PFSK-1 (cell line): Measurements from ENCODE around the gene RAB11FIP3.

Source experiments
- FOXP2 ChIP-seq: optimal IDR thresholded peaks from 2 replicates; pipeline ENCODE3; 2011; ENCODE audit warnings: borderline replicate concordance, control low read depth, inconsistent platforms; ENCODE audit not compliant: insufficient read depth; ENCODE audit errors: extremely low read length, extremely low read depth
- POLR2AphosphoS5 ChIP-seq: IDR thresholded peaks from 2 replicates; pipeline ENCODE4 v1.6.1; 2012; ENCODE audit warnings: low read depth, mild to moderate bottlenecking, control low read depth, low read length, moderate library complexity
- REST ChIP-seq, 2 experiments: IDR thresholded peaks; 2 replicates each; pipeline versions ENCODE4 v1.6.1 to v1.8.0; 2011 to 2012; ENCODE audit warnings: low read depth in 2 of 2, low read length in 2 of 2, control low read depth in 1 of 2, inconsistent platforms in 1 of 2, mild to moderate bottlenecking in 1 of 2, moderate library complexity in 1 of 2; ENCODE audit not compliant: insufficient read depth in 1 of 2
- SIN3A ChIP-seq: IDR thresholded peaks from 2 replicates; pipeline ENCODE4 v1.6.1; 2012; ENCODE audit warnings: mild to moderate bottlenecking, low read length, moderate library complexity, borderline replicate concordance; ENCODE audit not compliant: insufficient read depth
- TAF1 ChIP-seq: IDR thresholded peaks from 2 replicates; pipeline ENCODE4 v1.6.1; 2012; ENCODE audit warnings: low read length, control low read depth, borderline replicate concordance; ENCODE audit not compliant: insufficient read depth

The RAB11FIP3 gene

GRCh38 chr16:518858-519257, 93.4 kb downstream of the RAB11FIP3 start:
- no peak for TF ChIP-seq TAF1
- no peak for TF ChIP-seq FOXP2
- TF ChIP-seq REST (IDR thresholded peaks at IDR 0.05; ENCODE audit: insufficient read depth in 1 of 2, low read depth in 2 of 2, low read length in 2 of 2) = no peak
- TF ChIP-seq SIN3A = no peak
- TF ChIP-seq POLR2AphosphoS5 = no peak

GRCh38 chr16:519425-519824, 94.0 kb downstream of the RAB11FIP3 start:
- TF ChIP-seq SIN3A = no peak
- no peak for TF ChIP-seq POLR2AphosphoS5
- no peak for TF ChIP-seq TAF1
- TF ChIP-seq REST (IDR thresholded peaks at IDR 0.05; ENCODE audit: insufficient read depth in 1 of 2, low read depth in 2 of 2, low read length in 2 of 2) = no peak

- TF ChIP-seq REST (IDR thresholded peaks at IDR 0.05; ENCODE audit: insufficient read depth in 1 of 2, low read depth in 2 of 2, low read length in 2 of 2) (no peak), SIN3A (no peak), POLR2AphosphoS5 (no peak), TAF1 (no peak), FOXP2 (no peak)
These were observed 94.6 kb downstream of the RAB11FIP3 start for GRCh38 chr16:519841-520687.

- TF ChIP-seq REST (IDR thresholded peaks at IDR 0.05; ENCODE audit: insufficient read depth in 1 of 2, low read depth in 2 of 2, low read length in 2 of 2) (no peak), SIN3A (no peak), TAF1 (no peak), POLR2AphosphoS5 (no peak), FOXP2 (no peak)
These were observed 95.4 kb downstream of the RAB11FIP3 start for GRCh38 chr16:520847-521246.
